ENCODE data around the gene NFATC2. TPM values are rescaled to one million over a fixed set of nuclear protein-coding genes. Genes with fewer than 3 reads are reported as not detected.

Gene NFATC2
- total RNA-seq, 1 donor from 2014 or later, result 4.2 TPM

DNA sequence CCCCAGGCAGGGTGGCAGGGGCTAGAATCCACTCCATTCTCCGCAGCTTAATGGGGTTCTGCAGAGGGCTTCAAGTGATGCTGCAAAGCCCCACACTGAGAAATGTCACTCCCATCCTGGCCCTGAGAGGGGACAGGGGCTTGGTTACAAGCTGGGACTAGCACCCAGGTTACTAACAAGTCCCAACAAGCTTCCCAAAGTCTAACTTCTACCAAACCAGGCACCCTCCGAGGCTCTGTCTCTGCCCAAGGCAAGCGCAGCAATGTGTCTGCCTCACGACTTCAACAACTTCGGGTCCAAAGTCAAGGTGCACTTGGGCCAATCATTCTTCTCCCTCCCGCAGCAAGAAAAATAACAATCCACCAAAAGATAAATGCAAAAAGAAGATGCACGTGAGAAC is 45.6 kb downstream of the NFATC2 start:
- DNase-seq, result no peak
- Histone ChIP-seq H3K27ac (replicated peaks) (no peak overlapping the region), H3K36me3 (no peaks in the 10 kb centered on the region), H3K4me1 (peaks cover 51% of the 10 kb centered on the region), H3K9me3 (replicated peaks) (no peaks in the 10 kb centered on the region), H3K27me3 (ENCODE audit: low read depth) (peaks cover 34% of the 10 kb centered on the region), H3K4me3 (no peak overlapping the region)
- TF ChIP-seq, protein P1, sequence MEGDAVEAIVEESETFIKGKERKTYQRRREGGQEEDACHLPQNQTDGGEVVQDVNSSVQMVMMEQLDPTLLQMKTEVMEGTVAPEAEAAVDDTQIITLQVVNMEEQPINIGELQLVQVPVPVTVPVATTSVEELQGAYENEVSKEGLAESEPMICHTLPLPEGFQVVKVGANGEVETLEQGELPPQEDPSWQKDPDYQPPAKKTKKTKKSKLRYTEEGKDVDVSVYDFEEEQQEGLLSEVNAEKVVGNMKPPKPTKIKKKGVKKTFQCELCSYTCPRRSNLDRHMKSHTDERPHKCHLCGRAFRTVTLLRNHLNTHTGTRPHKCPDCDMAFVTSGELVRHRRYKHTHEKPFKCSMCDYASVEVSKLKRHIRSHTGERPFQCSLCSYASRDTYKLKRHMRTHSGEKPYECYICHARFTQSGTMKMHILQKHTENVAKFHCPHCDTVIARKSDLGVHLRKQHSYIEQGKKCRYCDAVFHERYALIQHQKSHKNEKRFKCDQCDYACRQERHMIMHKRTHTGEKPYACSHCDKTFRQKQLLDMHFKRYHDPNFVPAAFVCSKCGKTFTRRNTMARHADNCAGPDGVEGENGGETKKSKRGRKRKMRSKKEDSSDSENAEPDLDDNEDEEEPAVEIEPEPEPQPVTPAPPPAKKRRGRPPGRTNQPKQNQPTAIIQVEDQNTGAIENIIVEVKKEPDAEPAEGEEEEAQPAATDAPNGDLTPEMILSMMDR (IDR thresholded peaks at IDR 0.05; ENCODE audit: borderline replicate concordance), result no peak
- intact Hi-C loops (cut with micrococcal nuclease), result no loop called here

DNA sequence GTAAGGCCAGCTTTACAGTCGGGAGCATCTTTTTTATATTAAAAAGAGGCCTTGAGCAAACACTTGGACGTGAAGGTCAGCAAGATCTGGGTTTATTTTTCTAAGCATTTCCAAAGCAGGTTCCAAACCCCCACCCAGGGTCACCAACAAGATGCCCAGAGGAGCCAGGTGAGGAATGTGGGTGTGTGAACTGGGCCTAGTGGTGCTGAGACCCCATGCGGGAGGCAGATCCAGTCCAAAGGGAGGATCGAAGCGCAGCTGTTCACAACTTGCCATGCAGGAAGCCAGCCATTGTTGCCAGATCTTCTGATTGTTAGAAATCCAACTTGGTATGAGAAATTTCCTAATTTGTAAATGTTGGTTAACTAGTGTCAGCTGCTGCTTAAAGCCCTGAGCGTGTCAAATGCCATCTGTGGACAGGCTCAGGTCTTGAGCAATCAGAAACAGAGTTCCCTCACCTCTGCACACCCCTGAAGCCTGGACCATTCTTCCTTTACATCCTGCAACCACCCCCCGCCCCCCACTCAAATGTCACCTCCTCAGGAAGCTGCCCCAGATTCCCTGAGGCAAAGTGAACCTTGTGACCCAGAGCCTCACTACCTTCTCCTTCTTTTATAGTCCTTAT is 46.5 kb downstream of the NFATC2 start:
- Histone ChIP-seq H3K36me3 (no peaks in the 10 kb centered on the region), H3K4me3 (no peak overlapping the region), H3K27me3 (ENCODE audit: low read depth) (peaks cover 34% of the 10 kb centered on the region), H3K4me1 (peaks cover 52% of the 10 kb centered on the region), H3K9me3 (replicated peaks) (no peaks in the 10 kb centered on the region), H3K27ac (replicated peaks) (no peak overlapping the region)
- intact Hi-C loops (cut with micrococcal nuclease), result no loop called here
- TF ChIP-seq, protein P1 (IDR thresholded peaks at IDR 0.05; ENCODE audit: borderline replicate concordance), result no peak
- DNase-seq, result no peak

DNA sequence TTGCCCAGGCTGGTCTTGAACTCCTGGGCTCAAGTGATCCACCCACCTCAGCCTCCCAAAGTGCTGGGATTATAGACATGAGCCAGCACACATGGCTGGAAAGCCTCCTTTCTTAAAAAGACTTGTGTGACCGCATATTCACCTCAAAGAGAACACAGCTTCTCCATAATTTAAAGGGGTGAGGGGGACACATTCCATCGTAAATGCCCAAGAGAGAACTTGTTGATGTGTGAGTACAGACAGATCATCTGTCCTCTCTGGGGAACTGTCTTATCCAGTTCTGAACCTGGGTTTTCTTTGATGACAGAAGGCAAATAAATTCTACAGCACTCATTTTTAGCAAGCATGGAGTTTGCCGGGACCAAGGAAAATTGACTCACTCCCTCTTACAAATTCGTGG is 47.2 kb downstream of the NFATC2 start:
- H3K4me1 ChIP-seq, result peaks cover 52% of the 10 kb centered on the region
- intact Hi-C loops (cut with micrococcal nuclease), result no loop called here

GRCh38 chr20:51494241-51495110 is 48.0 kb downstream of the NFATC2 start:
- intact Hi-C loops (cut with micrococcal nuclease), result no loop called here
- Histone ChIP-seq H3K4me1 (peaks cover 52% of the 10 kb centered on the region), H3K27me3 (ENCODE audit: low read depth) (peaks cover 34% of the 10 kb centered on the region), H3K36me3 (no peaks in the 10 kb centered on the region), H3K9me3 (replicated peaks) (no peaks in the 10 kb centered on the region), H3K4me3 (no peak overlapping the region), H3K27ac (replicated peaks) (no peak overlapping the region)
- DNase-seq, result no peak
- TF ChIP-seq, protein P1 (IDR thresholded peaks at IDR 0.05; ENCODE audit: borderline replicate concordance), result no peak

More for the DNA sequence above, 47.2 kb downstream of the NFATC2 start:
- no peak for DNase-seq
- Histone ChIP-seq H3K27me3 (ENCODE audit: low read depth) (peaks cover 34% of the 10 kb centered on the region), H3K9me3 (replicated peaks) (no peaks in the 10 kb centered on the region), H3K27ac (replicated peaks) (no peak overlapping the region), H3K36me3 (no peaks in the 10 kb centered on the region), H3K4me3 (no peak overlapping the region)
- TF ChIP-seq, protein P1 (IDR thresholded peaks at IDR 0.05; ENCODE audit: borderline replicate concordance), result no peak

GRCh38 chr20:51493346-51493791 is 49.1 kb downstream of the NFATC2 start:
- Histone ChIP-seq H3K27ac (replicated peaks) (no peak overlapping the region), H3K27me3 (ENCODE audit: low read depth) (peaks cover 34% of the 10 kb centered on the region), H3K4me3 (peak overlapping the region; percentile 64), H3K4me1 (peaks cover 50% of the 10 kb centered on the region), H3K9me3 (replicated peaks) (no peaks in the 10 kb centered on the region), H3K36me3 (no peaks in the 10 kb centered on the region)
- intact Hi-C loops (cut with micrococcal nuclease), result no loop called here
- DNase-seq, result no peak
- TF ChIP-seq, protein P1 (IDR thresholded peaks at IDR 0.05; ENCODE audit: borderline replicate concordance), result no peak
